Measurements from ENCODE around the gene GMNC. TPM values are rescaled to one million over a fixed set of nuclear protein-coding genes. Genes with fewer than 3 reads are reported as not detected.

Gene GMNC
- total RNA-seq, 1 donor: 0.09 TPM

DNA sequence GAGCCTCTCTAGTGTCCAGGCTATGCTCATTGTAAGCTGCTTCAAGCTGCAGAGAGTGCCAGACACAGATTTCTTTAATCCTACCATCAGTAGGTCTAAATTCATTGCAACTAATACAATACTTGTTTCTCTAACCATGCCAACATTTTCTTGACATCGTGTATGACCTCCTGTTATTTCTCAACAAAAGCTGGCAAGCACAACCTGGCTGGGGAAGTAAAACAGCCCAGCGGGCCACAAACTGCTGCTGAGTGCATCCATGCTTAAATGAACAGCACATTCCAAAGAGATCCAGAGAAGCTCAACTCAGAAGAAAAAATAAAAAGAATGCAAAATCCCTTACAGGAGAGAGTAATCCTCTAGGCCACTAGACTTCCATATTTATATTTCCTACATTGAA lies 36.5 kb downstream of the GMNC start:
- DNase-seq (ENCODE audit: low read depth): peak; percentile 37
- TF ChIP-seq, protein P1, sequence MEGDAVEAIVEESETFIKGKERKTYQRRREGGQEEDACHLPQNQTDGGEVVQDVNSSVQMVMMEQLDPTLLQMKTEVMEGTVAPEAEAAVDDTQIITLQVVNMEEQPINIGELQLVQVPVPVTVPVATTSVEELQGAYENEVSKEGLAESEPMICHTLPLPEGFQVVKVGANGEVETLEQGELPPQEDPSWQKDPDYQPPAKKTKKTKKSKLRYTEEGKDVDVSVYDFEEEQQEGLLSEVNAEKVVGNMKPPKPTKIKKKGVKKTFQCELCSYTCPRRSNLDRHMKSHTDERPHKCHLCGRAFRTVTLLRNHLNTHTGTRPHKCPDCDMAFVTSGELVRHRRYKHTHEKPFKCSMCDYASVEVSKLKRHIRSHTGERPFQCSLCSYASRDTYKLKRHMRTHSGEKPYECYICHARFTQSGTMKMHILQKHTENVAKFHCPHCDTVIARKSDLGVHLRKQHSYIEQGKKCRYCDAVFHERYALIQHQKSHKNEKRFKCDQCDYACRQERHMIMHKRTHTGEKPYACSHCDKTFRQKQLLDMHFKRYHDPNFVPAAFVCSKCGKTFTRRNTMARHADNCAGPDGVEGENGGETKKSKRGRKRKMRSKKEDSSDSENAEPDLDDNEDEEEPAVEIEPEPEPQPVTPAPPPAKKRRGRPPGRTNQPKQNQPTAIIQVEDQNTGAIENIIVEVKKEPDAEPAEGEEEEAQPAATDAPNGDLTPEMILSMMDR (IDR thresholded peaks at IDR 0.05; ENCODE audit: insufficient read depth, low read length): no peak

DNA sequence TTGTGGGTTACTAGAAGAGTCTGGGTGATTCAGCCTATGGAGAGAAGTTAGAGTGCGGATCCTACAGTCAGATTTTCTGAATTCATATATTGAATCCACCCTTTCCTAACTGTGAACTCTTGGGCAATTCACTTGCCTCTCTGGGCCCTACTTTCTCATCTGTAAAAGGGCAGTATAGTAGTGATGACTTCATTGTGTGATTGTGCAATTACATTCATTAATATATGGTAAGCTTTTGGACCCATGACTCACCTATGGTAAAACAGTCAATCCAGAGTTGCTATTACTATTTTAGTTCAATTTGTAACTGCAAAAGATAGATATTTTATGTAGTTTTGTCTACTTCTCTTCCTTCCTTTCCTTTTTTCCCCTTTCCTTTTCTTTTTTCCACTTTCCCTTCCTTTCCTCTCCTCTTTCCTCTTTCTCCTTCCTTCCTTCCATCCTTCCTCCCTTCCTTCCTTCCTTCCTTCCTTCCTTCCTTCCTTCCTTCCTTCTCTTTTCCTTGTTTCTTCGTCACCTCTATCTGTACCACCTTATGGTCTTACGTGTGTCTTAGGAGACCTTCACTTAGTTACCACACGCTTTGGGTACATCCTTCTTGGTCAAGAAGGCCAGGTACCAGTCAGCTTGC lies 37.0 kb downstream of the GMNC start:
- no peak overlapping the region for H3K4me3 ChIP-seq (ENCODE audit: low read depth, low read length)
- no peak for DNase-seq (ENCODE audit: low read depth)
- TF ChIP-seq, protein P1 (IDR thresholded peaks at IDR 0.05; ENCODE audit: insufficient read depth, low read length): no peak

More for the DNA sequence above, 36.5 kb downstream of the GMNC start:
- H3K4me3 ChIP-seq (ENCODE audit: low read depth, low read length): no peak overlapping the region

DNA sequence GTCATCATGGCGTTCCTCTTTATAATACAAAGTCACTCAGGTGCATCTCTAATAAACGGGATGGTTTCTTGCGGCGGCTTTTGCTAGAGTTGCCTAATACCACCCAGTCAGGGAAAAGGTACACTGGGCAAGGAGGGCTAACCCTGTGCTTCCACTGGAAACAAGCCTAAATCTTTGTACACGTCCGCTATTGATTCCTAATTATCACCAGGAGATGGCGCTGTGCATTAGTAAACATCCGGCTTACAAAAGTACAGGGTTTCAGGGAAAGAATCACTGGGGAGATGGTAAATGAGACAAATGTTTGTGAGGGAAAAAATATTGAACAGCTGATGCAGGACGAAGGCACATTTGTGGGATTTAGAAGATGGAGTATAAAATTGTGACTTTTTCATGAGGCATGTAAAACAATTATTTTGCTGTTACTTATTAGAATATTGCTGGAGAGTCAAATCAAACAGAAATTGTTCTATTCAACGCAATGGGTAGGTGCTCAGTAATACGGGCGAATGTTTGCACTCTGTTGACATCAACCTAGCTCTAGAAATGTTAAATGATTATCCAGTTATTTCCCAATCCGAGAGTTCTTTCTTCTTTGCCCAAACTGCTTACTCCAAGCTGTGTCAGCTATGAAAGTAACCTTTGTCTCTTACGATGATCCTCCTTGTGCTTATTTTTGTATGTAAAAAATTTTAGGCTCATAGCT lies 50.6 kb downstream of the GMNC start:
- peak; percentile 76 for DNase-seq (ENCODE audit: low read depth)
- TF ChIP-seq, protein P1 (IDR thresholded peaks at IDR 0.05; ENCODE audit: insufficient read depth, low read length): peak; percentile 69
- peak overlapping the region; percentile 38 for H3K4me3 ChIP-seq (ENCODE audit: low read depth, low read length)

DNA sequence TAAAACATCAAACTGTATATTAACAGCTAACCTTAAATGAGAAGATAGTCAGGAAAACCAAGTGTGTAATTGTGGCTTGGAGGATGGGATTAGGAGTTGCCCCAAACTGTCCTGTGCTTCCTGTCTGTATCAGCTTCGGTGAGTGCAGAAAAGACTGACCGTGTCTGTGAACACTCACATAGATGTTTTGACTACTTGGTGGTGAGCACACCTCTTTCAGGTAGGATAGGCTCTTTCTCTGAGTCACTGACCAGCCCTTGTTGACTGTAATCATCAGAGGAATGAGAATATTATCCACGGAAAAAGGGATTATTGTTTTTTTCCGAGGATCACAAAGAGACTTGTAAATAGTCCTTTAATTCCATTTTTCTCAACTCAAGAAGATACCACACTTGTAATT lies 51.5 kb downstream of the GMNC start:
- TF ChIP-seq, protein P1 (IDR thresholded peaks at IDR 0.05; ENCODE audit: insufficient read depth, low read length): no peak
- no peak overlapping the region for H3K4me3 ChIP-seq (ENCODE audit: low read depth, low read length)
- no peak for DNase-seq (ENCODE audit: low read depth)

DNA sequence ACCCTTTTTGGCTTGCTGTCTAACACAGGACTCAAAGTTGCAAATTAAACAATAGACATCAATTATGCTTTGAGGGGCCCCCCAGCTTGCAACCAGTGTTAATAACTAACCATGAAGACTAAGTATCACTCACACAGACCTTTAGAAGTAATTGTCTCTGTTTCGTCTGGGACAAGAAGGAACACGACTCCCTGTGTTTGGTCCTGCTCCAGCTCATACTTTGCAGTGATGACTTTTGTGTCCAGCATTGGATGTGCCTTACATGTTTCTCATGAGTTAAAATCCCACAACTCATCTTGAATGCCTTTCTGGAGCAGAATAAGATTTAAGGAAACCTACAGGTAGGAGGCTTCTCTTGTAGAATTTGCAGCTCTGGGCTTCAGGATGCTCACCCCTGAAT lies 53.1 kb downstream of the GMNC start:
- no peak for DNase-seq (ENCODE audit: low read depth)
- TF ChIP-seq, protein P1 (IDR thresholded peaks at IDR 0.05; ENCODE audit: insufficient read depth, low read length): no peak
- H3K4me3 ChIP-seq (ENCODE audit: low read depth, low read length): no peak overlapping the region

DNA sequence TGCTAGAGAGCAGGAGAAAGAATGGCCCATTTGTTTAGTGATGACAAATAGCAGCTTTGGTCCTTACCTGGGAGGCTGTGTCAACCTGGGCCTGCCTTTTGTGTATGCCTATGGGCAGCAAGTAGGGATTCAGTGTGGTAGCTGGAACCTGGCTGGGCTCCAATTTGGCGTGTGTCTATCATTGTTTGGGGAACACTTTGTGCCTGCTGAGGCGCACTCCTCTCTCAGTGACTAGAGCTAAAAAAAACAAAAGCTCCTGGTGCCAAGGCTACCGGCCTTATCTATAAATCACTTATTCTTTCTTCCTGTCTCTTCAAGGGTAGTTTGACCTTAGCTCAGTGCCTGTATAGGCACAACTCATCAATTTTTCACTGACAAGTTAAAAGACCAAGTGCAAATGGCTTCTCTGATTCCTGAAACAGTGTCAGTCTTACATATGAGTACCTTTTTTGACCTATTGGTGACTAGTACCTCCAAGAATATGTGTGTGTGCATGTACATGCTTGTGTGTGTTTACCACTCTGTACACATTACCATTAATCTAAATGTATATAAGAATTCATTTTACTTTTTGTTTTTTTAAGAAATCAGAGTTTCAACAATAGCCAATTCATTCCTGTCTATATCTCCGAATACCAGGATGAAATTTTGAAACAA lies 54.6 kb downstream of the GMNC start:
- TF ChIP-seq, protein P1 (IDR thresholded peaks at IDR 0.05; ENCODE audit: insufficient read depth, low read length): no peak
- no peak overlapping the region for H3K4me3 ChIP-seq (ENCODE audit: low read depth, low read length)
- no peak for DNase-seq (ENCODE audit: low read depth)
